GM19438 (cell line): ENCODE measurements around the gene PHYKPL.
"Not testable (repeated sequence)": the region's sequence is repeated elsewhere in the genome, so short reads cannot be mapped to it uniquely, and the experiment has no call there.

ENCODE experiments used
- ATAC-seq: cut with Tn5 transposase; IDR thresholded peaks from one replicate; pipeline ENCODE4 v1.9.1; 2021; ENCODE audit warnings: low read depth; ENCODE audit not compliant: unreplicated experiment

Gene PHYKPL

DNA sequence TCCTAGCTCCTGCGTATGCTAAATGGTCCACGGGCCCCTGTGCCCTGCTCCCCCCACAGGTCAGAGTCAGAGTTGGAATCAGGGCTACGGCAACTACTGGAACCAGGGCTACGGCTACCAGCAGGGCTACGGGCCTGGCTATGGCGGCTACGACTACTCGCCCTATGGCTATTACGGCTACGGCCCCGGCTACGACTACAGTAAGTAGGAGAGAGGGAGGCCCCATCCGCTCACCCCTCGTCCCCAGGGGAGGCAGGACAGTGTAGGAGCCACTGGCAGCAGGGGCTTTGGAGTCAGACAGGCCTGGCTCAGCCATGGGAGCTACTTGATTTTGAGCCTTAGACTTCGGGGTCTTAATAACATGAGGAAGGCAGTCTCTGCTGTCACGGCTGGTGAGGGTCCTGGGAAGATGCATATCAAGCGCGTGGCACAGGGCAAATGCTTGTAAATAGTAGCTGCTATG, 22.5 kb downstream of the PHYKPL start:
- ATAC-seq = no peak

DNA sequence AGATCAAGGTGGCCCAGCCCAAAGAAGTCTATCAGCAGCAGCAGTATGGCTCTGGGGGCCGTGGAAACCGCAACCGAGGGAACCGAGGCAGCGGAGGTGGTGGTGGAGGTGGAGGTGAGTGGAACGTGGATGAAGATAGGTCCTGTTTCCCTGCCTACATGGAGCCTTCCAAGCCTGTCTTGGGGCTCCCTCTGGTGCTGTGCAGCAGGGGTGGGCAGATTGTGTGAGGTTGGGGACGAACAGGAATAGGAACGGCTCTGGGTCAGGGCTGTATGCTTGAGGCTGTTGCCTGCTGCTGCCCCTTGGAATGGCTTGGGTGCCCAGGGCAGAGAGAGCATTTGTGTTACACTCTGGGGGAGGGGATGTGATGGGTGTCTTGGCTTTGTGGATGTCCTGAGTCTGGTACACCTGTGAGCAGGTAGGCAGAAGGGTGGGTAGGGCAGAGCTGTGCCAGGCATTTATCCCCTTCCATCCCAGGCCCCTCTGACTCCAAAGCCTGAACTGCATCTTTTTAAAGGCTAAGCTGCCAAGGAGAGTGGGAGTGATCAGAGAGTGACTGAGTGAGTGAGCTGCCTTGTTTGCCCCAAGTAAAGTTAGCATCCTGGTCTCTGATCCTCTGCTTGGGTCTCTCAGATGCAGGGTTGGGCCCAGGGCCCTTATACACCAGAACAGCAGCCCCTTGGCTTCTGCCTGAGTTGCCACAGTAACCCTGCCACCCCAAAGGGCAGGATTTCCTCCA, 23.1 kb downstream of the PHYKPL start:
- ATAC-seq = no peak

DNA sequence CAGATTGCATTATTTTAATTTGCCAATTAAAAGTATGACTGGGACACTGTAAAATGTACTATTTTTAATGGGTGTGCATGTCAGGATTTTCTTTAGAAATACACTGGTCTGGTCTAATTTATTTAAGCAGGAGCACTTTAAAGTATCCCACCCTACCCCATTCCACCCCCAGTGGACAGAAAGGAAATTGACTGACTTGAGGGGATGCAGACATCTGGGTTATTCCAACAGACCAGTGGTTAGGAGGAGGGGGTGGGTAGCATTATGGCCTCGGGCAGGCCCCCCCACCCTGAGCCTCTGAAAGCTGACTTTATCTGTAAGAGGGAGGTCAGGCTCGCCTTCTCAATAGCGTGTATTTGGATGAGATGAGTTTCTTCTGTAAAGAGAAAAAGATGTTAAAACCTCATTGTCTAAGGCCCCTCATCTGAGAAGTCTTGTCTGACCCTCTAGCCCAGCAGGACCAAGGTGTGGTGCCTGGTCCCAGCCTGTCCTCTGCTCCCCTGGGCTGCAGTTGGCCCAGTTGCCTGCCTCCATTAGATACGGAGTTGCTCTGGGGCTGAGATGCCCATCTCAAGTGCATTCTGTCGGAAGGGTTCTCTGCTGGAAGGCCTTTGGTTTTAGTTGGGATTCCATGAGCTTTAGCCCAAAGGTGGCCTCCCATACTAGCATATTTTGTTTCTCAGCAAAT, 23.9 kb downstream of the PHYKPL start:
- ATAC-seq = no peak

DNA sequence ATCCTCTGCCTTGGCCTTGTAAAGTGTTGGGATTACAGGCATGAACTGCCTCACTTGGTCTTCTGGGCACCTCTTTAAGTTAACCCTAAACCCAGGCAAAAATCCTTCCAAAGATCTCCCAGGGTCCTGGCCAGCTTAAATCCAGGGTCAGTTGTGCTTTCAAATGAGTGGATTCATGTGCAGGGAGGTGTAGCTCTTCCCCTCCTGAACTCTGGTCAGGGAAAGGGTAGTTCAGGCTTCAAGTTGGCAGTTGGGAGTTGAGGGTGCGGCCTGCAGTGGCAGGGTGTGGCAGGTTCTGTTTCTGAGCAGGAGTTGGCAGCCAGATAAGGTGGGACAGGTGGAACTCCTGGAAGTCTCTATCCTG, 24.7 kb downstream of the PHYKPL start:
- ATAC-seq = no peak

DNA sequence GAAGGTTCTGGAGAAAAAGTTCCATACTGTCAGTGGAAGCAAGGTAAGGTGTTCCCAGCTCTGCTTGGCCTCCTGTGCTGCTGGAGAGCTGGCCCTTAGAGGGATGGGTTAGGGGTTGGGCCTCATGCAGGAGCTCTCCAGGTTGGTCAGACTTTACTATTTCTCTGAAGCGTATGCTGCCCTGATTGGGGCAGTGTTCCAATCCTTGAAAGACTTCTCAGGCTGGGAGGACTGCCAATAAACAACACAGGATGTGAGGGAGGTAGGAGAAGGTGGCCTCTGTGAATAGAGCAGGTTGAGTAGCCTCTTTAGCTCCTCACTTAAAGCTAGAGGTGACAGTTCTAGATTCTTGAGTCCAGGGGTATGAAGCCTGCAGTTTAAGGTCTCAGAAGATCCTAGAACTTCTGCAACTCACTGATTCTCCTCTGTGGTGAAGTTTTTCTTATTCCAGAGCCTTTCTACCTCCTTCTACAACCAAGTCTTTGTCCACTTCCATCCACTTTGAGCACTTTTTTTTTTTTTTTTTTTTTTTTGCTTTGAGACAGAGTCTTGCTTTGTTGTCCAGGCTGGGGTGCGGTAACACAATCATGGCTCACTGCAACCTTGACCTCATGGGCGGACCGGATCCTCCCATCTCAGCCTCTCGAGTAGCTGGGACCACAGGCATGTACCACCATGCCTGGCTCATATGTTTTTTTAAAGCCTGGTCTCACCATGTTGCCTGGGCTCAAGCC, 25.3 kb downstream of the PHYKPL start:
- no peak for ATAC-seq

DNA sequence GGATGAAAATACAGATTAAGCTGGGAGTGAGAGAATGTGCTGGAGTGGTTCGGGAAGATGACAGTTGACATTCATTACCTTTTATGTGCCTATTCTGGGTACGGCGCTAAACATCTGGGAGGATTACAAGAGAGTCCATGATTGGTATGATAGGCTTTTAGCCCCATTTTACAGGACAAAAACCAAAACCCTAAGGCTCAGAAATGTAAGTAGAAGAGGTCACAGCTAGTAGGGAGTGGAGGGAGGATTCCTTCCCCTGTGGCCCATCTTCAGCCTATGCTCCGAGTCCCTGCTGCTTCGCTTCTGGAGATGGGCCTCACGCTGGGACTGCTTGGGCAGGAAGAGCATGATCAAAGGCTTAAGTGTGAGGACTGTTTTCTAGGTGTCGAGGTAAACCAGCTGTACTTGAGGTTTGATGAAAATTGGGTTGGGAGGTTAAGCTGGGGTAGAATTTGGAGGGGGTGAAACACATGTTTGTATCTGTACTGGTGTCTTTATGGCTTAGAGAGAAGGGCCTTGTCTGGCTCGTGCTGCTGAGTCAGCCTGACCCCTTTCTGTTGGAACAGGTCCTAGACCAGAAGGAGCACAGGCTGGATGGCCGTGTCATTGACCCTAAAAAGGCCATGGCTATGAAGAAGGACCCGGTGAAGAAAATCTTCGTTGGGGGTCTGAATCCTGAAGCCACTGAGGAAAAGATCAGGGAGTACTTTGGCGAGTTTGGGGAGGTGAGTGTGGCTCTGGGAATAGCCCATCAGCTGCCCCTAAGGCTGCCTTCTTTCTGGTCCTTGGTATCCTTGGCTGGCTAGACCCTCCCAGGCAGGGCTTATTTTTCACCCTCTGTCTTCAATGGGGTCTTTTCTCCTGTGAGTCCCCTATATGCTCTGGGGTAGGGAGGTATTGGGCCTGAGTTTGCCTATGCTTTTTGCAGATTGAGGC, 26.2 kb downstream of the PHYKPL start:
- no peak for ATAC-seq

DNA sequence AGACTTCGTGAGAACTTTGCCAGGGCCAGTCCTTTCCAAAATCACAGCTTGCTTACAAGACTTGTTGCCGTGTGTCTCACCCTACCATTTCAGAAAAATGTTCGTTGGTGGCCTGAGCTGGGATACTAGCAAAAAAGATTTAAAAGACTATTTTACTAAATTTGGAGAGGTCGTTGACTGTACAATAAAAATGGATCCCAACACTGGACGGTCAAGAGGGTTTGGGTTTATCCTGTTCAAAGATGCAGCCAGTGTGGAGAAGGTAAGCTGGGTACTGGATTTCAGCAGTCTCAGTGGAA, 26.9 kb downstream of the PHYKPL start:
- no peak for ATAC-seq

DNA sequence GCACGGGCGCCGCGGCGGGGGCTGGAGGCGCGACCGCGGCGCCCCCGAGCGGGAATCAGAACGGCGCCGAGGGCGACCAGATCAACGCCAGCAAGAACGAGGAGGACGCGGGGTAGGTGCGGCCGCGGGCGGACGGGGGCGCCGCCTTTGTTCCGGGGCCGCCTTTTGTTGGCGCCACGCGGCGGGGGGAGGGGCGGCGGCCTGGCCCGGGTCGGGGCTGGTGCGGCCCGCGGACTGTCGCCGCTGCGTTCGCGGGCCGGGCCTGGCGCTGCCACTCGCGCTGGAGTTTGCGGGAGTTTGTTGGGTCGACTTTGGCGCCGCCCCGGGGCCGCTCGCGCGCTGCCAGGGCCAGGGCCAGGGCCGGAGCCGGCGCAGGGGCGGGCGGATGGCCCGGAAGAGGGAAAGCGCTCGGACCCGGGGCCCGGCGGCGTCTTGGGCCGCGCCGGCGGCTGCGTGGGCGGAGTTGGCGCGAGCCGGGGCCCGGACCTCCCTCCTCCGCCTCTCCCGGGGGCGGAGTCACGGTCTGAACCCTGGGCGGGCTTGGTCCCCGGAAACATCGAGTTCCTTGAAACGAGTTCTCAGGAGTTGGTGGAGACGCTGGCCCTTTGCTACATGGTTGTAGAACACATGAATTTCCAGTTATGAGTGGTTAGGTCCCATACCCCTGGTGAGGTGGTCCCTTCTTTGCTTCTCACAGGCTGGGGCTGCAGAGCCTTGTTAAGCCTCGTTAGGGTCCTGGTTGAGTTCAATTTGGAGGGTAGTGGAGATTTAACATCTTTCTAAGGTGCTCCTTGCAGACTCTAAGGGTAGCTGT, 27.5 kb downstream of the PHYKPL start:
- ATAC-seq = peak; percentile 53

DNA sequence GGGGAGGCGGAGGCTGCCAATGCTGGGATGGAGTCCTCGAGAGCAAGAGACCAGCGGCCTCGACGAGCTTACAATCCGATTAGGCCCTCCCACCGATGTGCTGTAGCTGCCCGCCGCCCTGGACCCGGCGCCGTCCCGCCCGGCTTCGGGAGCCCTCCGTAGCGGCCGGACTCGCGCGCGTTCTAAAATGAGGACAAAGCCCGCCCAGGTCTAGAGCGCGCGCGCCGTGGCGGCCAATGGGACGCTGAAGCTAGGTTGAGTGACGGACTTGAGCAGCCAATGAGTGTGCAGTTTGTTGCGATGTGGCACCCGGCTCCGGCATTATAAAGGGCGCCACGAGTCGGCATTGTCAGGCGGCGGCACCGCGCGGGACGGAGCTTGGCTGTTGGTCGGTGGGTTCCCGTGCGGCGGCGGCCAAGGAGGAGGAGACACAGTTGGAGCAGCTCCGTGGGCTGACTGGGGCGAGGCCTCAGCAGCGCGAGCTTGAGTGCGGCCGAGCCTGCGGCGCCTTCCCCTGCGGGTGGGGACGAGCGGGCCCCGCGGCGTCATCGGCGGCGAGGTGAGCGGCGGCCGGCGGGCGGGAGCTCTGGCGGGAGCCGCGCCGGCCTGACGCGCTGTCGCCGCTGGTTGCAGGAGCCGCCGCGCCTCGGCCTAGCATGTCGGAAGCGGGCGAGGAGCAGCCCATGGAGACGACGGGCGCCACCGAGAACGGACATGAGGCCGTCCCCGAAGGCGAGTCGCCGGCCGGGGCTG, 28.2 kb downstream of the PHYKPL start, which contains the start of gene HNRNPAB:
TSS of gene HNRNPAB (plus strand) at position 352 of the 753 bp plus-strand sequence. CDS start at position 657, 305 bp downstream.
- peak; percentile 75 for ATAC-seq

DNA sequence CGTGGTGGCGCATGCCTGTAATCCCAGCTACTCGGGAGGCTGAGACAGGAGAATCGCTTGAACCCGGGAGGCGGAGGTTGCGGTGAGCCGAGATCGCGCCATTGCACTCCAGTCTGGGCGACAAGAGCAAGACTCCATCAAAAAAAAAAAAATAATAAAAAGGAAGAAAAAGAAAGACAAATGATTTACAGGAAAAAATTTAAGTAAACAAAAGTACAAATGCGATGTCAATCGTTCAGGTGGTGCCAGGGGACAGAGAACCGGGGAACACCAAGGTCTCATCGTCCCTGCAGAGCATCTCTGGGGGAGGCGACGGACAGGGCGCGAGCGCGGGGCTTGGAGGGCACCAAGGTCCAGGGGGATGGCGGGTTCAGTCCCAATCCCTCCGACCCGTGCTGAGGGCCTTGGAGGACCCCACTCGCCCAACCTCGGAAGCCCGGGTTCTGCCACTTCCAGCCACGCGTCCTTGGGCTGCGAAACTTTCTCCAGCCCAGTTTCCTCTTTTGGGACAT, 28.9 kb downstream of the PHYKPL start:
- ATAC-seq = peak; percentile 16

DNA sequence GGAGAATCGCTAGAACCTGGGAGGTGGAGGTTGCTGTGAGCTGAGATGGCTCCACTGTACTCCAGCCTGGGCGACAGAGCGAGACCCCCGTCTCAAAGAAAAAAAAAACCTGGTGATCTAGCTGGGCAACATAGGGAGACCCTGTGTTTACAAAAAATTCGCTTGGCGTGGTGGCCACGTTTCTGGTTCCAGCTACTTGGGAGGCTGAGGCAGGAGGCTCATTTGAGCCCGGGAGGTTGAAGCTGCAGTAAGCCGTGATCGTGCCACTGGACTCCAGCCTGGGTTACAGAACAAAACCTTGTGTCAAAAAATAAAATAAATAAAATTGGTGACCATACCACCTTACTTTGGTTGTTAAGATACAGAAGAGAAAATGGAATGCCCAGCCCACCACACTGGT, 30.1 kb downstream of the PHYKPL start:
- no peak for ATAC-seq

DNA sequence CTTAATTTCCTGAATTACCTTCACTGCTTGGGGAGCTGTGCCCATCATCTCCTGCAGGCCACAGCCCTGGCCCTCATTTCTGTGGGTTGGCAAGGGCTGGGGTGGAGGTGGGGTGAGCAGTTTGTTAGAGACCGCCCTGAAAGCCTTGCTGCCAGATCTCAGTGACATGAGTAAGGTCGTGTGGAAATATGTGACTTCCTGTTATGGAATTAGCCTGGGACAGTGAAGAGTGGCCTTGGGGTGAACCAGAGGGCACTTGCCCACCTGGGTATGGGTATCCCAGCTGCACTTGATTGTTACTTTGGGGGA, 30.7 kb downstream of the PHYKPL start:
- no peak for ATAC-seq

DNA sequence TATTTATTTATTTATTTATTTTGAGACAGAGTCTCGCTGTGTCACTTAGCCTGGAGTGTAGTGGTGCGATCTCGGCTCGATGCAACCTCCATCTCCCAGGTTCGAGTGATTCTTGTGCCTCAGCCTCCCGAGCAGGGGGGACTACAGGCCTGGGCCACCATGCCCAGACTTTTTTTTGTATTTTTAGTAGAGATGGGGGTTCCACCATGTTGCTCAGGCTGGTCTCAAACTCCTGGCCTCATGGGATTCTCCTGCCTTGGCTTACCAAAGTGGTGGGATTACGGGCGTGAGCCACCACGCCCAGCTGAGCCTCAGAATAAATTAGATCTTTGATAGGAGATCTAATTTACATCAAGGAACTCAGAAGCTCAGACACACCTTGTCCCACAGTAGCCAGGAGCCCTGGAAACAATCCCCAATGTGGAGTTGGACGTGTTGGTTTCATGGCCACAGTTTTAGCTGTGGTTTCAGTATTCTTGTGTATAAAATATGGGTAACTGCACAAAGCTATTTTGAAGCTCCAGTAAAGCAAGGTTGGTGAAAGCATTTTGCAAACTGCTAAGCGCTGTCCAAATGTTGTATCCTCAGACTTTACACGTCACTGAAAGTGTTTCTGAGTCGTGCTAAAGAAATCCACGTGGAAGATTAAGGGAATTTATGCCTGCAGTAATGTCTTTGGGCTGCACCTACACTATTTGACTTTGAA, 31.2 kb downstream of the PHYKPL start:
- ATAC-seq = no peak

DNA sequence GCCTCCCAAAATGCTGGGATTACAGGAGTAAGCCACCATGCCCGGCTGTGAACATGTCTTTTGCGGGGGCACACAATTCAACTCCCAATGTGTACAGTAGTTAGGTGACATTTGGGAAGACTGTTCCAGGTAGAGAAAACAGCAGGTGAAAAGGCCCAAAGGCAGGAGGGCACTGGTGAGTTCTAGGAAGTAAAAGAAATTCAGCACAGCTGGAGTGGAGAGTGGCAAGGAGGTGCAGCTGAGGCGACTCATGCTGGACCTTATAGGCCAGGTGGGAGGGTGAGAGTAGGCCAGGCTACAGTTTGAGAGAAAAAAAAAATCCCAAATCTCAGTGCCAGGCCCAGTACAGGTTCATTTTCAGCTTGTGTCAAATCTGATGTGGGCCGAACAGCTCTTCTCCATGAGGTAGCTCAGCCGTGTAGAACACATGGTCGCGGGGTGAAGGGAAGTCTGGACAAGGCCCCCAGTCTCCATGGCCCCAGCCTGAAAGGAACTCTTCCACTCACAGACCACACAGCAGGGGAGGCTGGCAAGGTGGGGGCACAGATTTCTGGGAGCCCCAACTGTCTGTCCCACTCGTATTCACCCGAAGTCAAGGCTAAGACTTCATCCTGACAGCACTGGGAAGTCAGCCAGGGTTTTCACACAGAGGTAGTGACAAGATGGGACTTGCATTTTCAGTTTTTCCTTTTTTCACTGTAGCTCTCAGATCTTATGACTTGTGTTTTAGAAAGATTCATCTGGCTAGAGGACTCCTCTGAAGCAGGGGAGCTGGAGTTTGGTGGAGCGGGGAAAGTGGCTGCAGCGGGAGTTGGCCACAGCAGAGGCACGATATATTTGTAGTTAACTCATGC, 32.8 kb downstream of the PHYKPL start:
- ATAC-seq = no peak

DNA sequence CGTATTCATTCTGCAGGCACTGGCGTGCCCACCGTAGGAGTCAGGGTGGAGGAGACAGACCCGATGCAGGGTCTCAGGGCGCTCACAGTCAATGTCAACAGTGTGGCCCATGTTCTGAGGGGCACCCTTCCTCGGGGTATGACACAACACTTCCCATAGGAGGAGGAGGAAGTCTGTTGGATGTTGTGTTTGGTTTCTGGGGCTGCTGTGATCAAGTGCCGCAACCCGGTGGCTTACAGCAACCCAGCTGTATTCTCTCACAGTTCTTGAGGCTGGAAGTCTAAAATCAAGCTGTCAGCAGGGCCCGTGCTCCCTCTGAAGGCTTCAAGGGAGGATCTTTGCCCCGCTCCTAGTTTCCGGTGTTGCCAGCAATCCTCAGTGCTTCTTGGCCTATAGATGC, 33.9 kb downstream of the PHYKPL start:
- ATAC-seq = no peak

DNA sequence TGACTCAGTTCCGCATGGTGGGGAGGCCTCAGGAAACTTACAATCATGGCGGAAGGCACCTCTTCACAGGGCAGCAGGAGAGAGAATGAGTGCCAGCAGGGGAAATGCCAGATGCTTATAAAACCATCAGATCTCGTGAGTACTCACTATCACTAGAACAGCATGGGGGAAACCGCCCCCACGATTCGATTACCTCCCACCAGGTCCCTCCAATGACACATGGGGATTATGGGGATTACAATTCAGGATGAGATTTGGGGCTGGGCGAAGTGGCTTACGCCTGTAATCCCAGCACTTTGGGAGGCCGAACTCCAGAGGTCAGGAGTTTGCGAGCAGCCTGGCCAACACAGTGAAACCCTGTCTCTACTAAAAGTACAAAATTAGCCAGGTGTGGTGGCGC, 34.5 kb downstream of the PHYKPL start:
- ATAC-seq = not testable (repeated sequence)

DNA sequence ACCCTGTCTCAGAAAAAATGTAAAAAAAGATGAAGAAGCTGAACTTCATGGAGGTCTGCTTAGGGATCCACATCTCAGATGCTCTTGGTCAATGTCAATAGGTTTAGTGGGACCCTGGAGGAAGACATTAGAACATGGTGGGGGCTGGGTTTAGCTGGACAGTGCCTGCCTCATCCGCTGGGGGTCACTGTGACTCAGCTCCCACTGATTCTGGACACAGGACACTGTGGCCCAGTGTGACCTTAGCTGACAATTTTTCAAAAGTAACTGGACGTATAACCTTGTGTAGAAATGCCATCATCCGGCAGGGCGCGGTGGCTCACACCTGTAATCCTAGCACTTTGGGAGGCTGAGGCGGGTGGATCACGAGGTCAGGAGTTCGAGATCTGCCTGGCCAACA, 35.6 kb downstream of the PHYKPL start:
- ATAC-seq = no peak
